Esophagus muscularis mucosa (tissue), 4 donors: Measurements from ENCODE around the gene SMAD9. TPM values are rescaled to one million over a fixed set of nuclear protein-coding genes. Genes with fewer than 3 reads are reported as not detected.

Source experiments
- DNase-seq: peaks from one replicate; pipeline ENCODE4 v3.0.0-alpha.2; 2017; ENCODE audit errors: extremely low spot score
- H3K27ac ChIP-seq, 4 donors: fragments of 200-600 bp; sonication (generic); replicated peaks in 1 of 4; 1 replicate in 3 of 4; 2 replicates in 1 of 4; pipeline ENCODE4 v1.5.1; 2016 to 2019; ENCODE audit warnings: mild to moderate bottlenecking in 1 of 4
- H3K27me3 ChIP-seq, 4 donors: fragments of 200-600 bp; sonication (generic); one replicate each; pipeline versions ENCODE4 v1.5.1 to v1.6.0; 2016 to 2019
- H3K36me3 ChIP-seq, 4 donors: fragments of 200-600 bp; sonication (generic); one replicate each; pipeline ENCODE4 v1.5.1; 2016 to 2019
- H3K4me1 ChIP-seq, 4 donors: fragments of 200-600 bp; sonication (generic); one replicate each; pipeline ENCODE4 v1.5.1; 2016 to 2019
- H3K4me3 ChIP-seq, 4 donors: fragments of 200-600 bp; sonication (generic); 1 replicate in 2 of 4; 2 replicates in 2 of 4; pipeline ENCODE4 v1.5.1; 2016 to 2019; ENCODE audit warnings: mild to moderate bottlenecking in 4 of 4, moderate library complexity in 1 of 4
- H3K9me3 ChIP-seq, 4 donors: fragments of 200-600 bp; sonication (generic); 1 replicate in 3 of 4; 2 replicates in 1 of 4; pipeline ENCODE4 v1.5.1; 2016 to 2019
- CTCF ChIP-seq, 3 experiments: fragments of 200-600 bp in 2 of 3; fragments of 450-650 bp in 1 of 3; sonication (generic) in 2 of 3; IDR thresholded peaks; one replicate each; pipeline ENCODE4 v1.5.1; 2017 to 2019; ENCODE audit warnings: antibody characterized with exemption in 3 of 3, mild to moderate bottlenecking in 2 of 3, moderate library complexity in 1 of 3
- EP300 ChIP-seq: sonication (generic); formaldehyde crosslinking; IDR thresholded peaks from one replicate; pipeline ENCODE4 v1.6.1; 2017; ENCODE audit warnings: antibody characterized with exemption
- POLR2A ChIP-seq: fragments of 450-650 bp; IDR thresholded peaks from one replicate; pipeline ENCODE4 v1.6.1; 2017; ENCODE audit warnings: antibody characterized with exemption, moderate library complexity, mild to moderate bottlenecking, low read depth
- POLR2AphosphoS5 ChIP-seq, 2 donors: sonication (generic); formaldehyde crosslinking; IDR thresholded peaks; one replicate each; pipeline ENCODE4 v1.6.1; 2017; ENCODE audit warnings: antibody characterized with exemption in 2 of 2
- WGBS: methylation state at CpG from one replicate; pipeline ENCODE4 v1.1.5; 2018; 5-methylcytosine and 5-hydroxymethylcytosine counted together
- intact Hi-C: fragments of 100-400 bp; cut with DNase I; formaldehyde crosslinking; loops from one replicate; pipeline ENCODE4 v1.15.1; 2023
- total RNA-seq, 4 donors: library from RNA; depleted of rRNA; stranded (reverse); fragments of >200 nt; gene quantifications; one replicate each; pipeline versions ENCODE4 v1.1.0 to v1.2.1, GENCODE V29; 2016

Gene SMAD9
- total RNA-seq, 4 donors from 2014 or later = 44.0 to 108 (median 69.0) TPM

- no peak overlapping the region for H3K4me3 ChIP-seq
- intact Hi-C loops = no loop called here
- peaks cover 4 to 60% (median 43%) of the 10 kb centered on the region in 4 donors for H3K4me1 ChIP-seq
- no peaks in the 10 kb centered on the region for H3K27me3 ChIP-seq
- H3K36me3 ChIP-seq = no peaks in the 10 kb centered on the region
- TF ChIP-seq POLR2A (no peak), POLR2AphosphoS5 (IDR thresholded peaks at IDR 0.05) (no peak), EP300 (no peak), CTCF (IDR thresholded peaks at IDR 0.05) (no peak)
- no peak for DNase-seq
- H3K27ac ChIP-seq = no peak overlapping the region
- no peaks in the 10 kb centered on the region for H3K9me3 ChIP-seq
Observed at GRCh38 chr13:36913463-36913862, 6.6 kb downstream of the SMAD9 start.

- intact Hi-C loops = no loop called here
- no peak overlapping the region for H3K27ac ChIP-seq
- H3K36me3 ChIP-seq = no peaks in the 10 kb centered on the region
- no peak for DNase-seq
- no peaks in the 10 kb centered on the region for H3K27me3 ChIP-seq
- peaks cover 0 to 55% (median 39%) of the 10 kb centered on the region in 4 donors for H3K4me1 ChIP-seq
- 79% methylated on average over 2 of the region's 2 CpGs for WGBS
- H3K9me3 ChIP-seq = no peaks in the 10 kb centered on the region
- no peak overlapping the region for H3K4me3 ChIP-seq
- TF ChIP-seq CTCF (IDR thresholded peaks at IDR 0.05) = no peak
- TF ChIP-seq EP300 = no peak
- no peak for TF ChIP-seq POLR2A
- no peak for TF ChIP-seq POLR2AphosphoS5 (IDR thresholded peaks at IDR 0.05)
Observed at GRCh38 chr13:36912973-36913372, 7.1 kb downstream of the SMAD9 start.

- Histone ChIP-seq H3K4me1 (peaks cover 0 to 49% (median 35%) of the 10 kb centered on the region in 4 donors), H3K4me3 (no peak overlapping the region), H3K9me3 (no peaks in the 10 kb centered on the region), H3K27me3 (no peaks in the 10 kb centered on the region), H3K36me3 (peaks cover 0 to under 1% (median 0%) of the 10 kb centered on the region in 4 donors), H3K27ac (no peak overlapping the region)
- no peak for DNase-seq
- no peak for TF ChIP-seq POLR2AphosphoS5 (IDR thresholded peaks at IDR 0.05)
- TF ChIP-seq POLR2A = no peak
- no peak for TF ChIP-seq CTCF (IDR thresholded peaks at IDR 0.05)
- TF ChIP-seq EP300 = no peak
- intact Hi-C loops = no loop called here
Observed at GRCh38 chr13:36912369-36912768, 7.7 kb downstream of the SMAD9 start.

- intact Hi-C loops = no loop called here
- Histone ChIP-seq H3K27ac (no peak overlapping the region), H3K9me3 (no peaks in the 10 kb centered on the region), H3K36me3 (peaks cover 0 to 4% (median 0%) of the 10 kb centered on the region in 4 donors), H3K4me1 (peaks cover 0 to 31% (median 18%) of the 10 kb centered on the region in 4 donors), H3K4me3 (no peak overlapping the region), H3K27me3 (no peaks in the 10 kb centered on the region)
- TF ChIP-seq POLR2A (no peak), EP300 (no peak), CTCF (IDR thresholded peaks at IDR 0.05) (no peak), POLR2AphosphoS5 (IDR thresholded peaks at IDR 0.05) (no peak)
- no peak for DNase-seq
- WGBS = 95% methylated on average over 1 of the region's 1 CpG
Observed at GRCh38 chr13:36910545-36910944, 9.5 kb downstream of the SMAD9 start.

GRCh38 chr13:36907821-36908220 is 12.2 kb downstream of the SMAD9 start:
- H3K36me3 ChIP-seq = peaks cover 0 to 4% (median 0%) of the 10 kb centered on the region in 4 donors
- H3K27me3 ChIP-seq = no peaks in the 10 kb centered on the region
- H3K27ac ChIP-seq = no peak overlapping the region
- no peaks in the 10 kb centered on the region for H3K9me3 ChIP-seq
- WGBS = 95% methylated on average over 2 of the region's 2 CpGs
- no peak for DNase-seq
- intact Hi-C loops = no loop called here
- H3K4me3 ChIP-seq = no peak overlapping the region
- peaks cover 0 to 8% (median 6%) of the 10 kb centered on the region in 4 donors for H3K4me1 ChIP-seq
- TF ChIP-seq EP300 (no peak), POLR2A (no peak), POLR2AphosphoS5 (IDR thresholded peaks at IDR 0.05) (no peak), CTCF (IDR thresholded peaks at IDR 0.05) (no peak)
